ENCODE data around the gene CHRM3.

DNA sequence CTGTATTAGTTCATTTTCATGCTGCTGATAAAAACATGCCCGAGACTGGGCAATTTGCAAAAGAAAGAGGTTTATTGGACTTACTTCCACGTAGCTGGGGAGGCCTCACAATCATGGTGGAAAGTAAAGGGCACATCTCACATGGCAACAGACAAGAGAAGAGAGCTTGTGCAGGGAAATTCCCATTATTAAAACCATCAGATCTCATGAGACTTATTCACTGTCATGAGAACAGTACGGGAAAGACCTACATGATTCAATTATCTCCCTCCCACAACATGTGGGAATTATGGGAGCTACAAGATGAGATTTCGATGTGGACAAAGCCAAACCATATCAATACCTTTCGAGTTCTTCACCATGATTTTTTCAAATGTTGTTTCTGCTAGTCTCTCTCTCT lies 3.7 kb upstream of the CHRM3 start:
- TF ChIP-seq CTCF (IDR thresholded peaks at IDR 0.05) = no peak
- TF ChIP-seq TCF7L2 (IDR thresholded peaks at IDR 0.05; ENCODE audit: low read depth, low read length) = no peak
